ENCODE results near the gene BCAS3.

BCAS3 gene

DNA sequence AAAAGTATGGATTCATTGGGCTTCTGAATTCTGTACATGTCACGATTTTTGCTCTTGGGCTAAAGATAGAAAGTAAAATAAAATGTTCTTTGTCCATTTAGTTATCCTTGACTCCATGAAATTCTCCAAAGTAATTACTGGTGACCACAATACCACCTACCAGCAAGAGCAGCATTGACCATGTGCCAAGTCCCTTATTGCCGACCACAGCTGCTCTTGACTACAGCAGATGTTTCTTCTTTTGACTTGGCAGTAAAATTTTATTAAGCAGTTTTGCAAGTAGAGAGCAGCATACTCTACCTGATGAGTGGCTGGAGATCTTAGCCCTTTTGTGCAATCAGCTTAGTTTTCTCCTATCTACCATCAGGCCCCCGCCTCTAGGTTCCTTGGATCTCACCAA is 569.8 kb downstream of the BCAS3 start:
- Histone ChIP-seq H3K36me3 (ENCODE audit: control insufficient read depth, insufficient read depth, low read length) (no peaks in the 10 kb centered on the region), H3K9me3 (ENCODE audit: control insufficient read depth, low read length) (no peaks in the 10 kb centered on the region), H3K27ac (ENCODE audit: insufficient read depth, low read length, poor library complexity, severe bottlenecking) (no peak overlapping the region), H3K4me3 (ENCODE audit: insufficient read depth, low read depth, low read length, poor library complexity, severe bottlenecking) (no peak overlapping the region), H3K27me3 (replicated peaks; ENCODE audit: control insufficient read depth, insufficient read depth, low read length, poor library complexity, severe bottlenecking) (no peaks in the 10 kb centered on the region), H3K4me1 (ENCODE audit: control insufficient read depth, insufficient read depth, low read length, poor library complexity, severe bottlenecking) (no peaks in the 10 kb centered on the region)
- DNase-seq, result no peak

DNA sequence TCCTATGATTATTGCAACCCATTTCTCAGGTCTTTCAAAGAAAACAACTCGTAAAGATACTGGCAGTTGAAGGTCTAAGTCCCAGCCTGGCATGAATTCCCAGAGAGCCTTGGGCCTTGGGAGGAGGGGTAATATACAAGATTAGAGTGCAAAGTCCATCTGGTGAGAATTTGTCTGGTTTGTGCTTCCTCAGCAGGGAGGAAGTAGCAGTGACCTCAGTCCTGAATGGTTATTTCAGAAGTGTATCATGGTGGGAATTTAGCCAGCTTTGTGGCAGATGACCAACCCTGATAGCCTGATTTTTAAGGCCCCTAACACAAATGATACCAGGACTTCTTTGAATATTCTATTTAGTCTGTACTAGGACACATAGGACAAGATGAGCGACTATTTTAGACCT is 570.7 kb downstream of the BCAS3 start:
- no peaks in the 10 kb centered on the region for H3K4me1 ChIP-seq (ENCODE audit: control insufficient read depth, insufficient read depth, low read length, poor library complexity, severe bottlenecking)
- DNase-seq, result no peak
- no peak overlapping the region for H3K27ac ChIP-seq (ENCODE audit: insufficient read depth, low read length, poor library complexity, severe bottlenecking)

DNA sequence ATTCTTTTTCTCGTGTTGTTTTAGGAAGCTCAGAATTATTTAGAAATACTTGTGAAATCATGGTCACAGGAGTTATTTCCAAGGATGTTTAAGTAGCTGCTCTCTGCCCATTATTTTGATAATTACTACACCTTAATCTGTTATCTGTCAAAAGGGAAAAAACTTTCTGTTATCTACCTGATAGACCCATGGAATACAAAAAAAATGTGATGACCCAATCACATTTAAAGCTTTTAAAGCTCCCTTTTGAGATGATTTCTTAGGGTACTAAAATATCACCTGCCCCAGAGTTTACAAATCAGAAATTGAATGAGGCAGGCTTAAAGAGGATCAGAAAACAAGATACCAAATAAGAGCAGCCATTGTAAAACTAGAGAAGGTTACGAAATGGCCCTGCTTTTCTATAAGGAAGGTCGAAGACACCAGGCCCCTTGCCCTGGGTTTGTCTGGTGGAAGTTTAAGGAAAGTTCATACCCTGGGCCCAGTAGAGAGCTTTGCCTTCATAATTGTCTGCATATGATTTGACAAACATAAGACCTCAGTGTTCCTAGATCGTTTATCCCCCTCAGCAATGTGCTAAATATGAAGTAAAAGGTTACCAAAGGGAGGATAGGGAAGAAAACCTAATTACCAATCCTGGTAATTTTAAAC is 572.1 kb downstream of the BCAS3 start:
- DNase-seq, result no peak
- H3K27me3 ChIP-seq (replicated peaks; ENCODE audit: control insufficient read depth, insufficient read depth, low read length, poor library complexity, severe bottlenecking), result no peaks in the 10 kb centered on the region
- no peak overlapping the region for H3K27ac ChIP-seq (ENCODE audit: insufficient read depth, low read length, poor library complexity, severe bottlenecking)
- no peak overlapping the region for H3K4me3 ChIP-seq (ENCODE audit: insufficient read depth, low read depth, low read length, poor library complexity, severe bottlenecking)
- no peaks in the 10 kb centered on the region for H3K9me3 ChIP-seq (ENCODE audit: control insufficient read depth, low read length)
- H3K4me1 ChIP-seq (ENCODE audit: control insufficient read depth, insufficient read depth, low read length, poor library complexity, severe bottlenecking), result no peaks in the 10 kb centered on the region
- no peaks in the 10 kb centered on the region for H3K36me3 ChIP-seq (ENCODE audit: control insufficient read depth, insufficient read depth, low read length)

More for the DNA sequence above, 570.7 kb downstream of the BCAS3 start:
- Histone ChIP-seq H3K36me3 (ENCODE audit: control insufficient read depth, insufficient read depth, low read length) (no peaks in the 10 kb centered on the region), H3K27me3 (replicated peaks; ENCODE audit: control insufficient read depth, insufficient read depth, low read length, poor library complexity, severe bottlenecking) (no peaks in the 10 kb centered on the region), H3K4me3 (ENCODE audit: insufficient read depth, low read depth, low read length, poor library complexity, severe bottlenecking) (no peak overlapping the region), H3K9me3 (ENCODE audit: control insufficient read depth, low read length) (no peaks in the 10 kb centered on the region)

DNA sequence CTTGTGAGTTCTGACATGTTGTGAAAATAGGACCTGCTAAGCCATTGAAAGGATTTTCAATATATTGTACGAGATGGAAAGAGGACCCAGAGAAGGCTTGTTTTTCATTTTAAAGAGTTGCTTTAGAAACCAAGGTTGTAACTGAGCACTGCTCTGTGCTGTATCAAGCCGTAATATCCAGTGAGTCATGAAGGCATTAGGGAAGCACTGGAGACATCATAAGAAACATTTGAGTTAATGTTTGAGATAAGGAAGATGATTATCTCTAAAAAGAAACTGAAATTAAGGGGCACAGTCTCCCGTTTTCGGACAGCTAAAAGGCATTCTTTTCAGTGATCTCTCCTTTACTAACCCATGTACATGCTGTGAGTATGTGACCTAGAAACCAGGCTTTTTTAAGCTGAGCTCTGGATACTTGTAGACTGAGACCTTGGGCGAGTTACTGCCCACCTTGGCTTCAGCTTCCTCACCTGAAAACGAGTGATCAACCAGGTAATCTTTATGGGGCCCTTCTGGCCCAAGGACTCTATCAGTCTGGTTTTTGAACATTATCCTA is 572.8 kb downstream of the BCAS3 start:
- no peak overlapping the region for H3K4me3 ChIP-seq (ENCODE audit: insufficient read depth, low read depth, low read length, poor library complexity, severe bottlenecking)
- no peak for DNase-seq
- H3K27ac ChIP-seq (ENCODE audit: insufficient read depth, low read length, poor library complexity, severe bottlenecking), result no peak overlapping the region
- H3K4me1 ChIP-seq (ENCODE audit: control insufficient read depth, insufficient read depth, low read length, poor library complexity, severe bottlenecking), result no peaks in the 10 kb centered on the region
- no peaks in the 10 kb centered on the region for H3K36me3 ChIP-seq (ENCODE audit: control insufficient read depth, insufficient read depth, low read length)
- no peaks in the 10 kb centered on the region for H3K27me3 ChIP-seq (replicated peaks; ENCODE audit: control insufficient read depth, insufficient read depth, low read length, poor library complexity, severe bottlenecking)
- no peaks in the 10 kb centered on the region for H3K9me3 ChIP-seq (ENCODE audit: control insufficient read depth, low read length)

DNA sequence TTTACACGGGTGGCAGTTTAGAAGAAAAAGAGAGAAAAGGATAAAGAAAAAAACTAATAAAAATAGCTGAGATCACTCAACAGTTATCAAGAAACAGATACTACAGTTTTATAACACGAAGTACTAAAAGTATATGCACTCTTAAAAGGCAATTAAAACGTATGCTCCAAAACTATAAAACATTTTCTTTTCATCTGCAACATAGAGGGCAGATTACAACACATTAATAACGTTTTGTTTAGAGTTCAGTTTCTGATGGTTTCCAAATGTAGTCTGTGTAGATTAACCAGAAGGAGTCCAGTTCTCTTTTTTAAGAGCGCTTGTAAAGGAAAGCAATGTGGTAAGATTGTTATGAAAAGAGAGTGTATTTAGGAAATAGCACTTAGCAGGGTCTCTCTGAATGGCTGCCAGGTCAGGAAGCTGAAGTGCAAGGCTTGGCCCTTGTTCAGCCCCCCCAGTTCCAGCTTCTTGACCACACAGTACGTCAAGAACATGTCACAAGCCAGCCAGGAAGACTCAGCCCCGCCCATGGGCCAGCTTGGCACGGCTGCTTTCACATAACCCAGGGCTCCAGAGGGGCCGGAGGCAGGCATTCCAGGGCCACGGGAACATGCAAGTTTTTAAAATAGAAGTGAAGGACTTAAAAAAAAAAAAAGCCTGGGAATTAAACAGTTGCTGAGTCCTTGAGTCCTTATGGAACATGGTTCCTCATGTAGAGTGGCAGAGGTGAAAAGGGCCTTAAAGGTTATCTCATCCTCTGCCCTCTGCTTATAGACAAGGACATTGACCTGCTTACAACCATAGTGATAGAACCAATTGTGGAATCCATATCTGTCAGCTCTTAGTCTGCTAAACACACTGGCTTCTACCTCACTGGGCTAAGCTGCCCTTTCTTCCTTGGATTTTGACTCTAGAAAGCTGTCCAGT is 574.6 kb downstream of the BCAS3 start:
- Histone ChIP-seq H3K4me3 (ENCODE audit: insufficient read depth, low read depth, low read length, poor library complexity, severe bottlenecking) (no peak overlapping the region), H3K4me1 (ENCODE audit: control insufficient read depth, insufficient read depth, low read length, poor library complexity, severe bottlenecking) (no peaks in the 10 kb centered on the region), H3K9me3 (ENCODE audit: control insufficient read depth, low read length) (no peaks in the 10 kb centered on the region), H3K36me3 (ENCODE audit: control insufficient read depth, insufficient read depth, low read length) (no peaks in the 10 kb centered on the region), H3K27ac (ENCODE audit: insufficient read depth, low read length, poor library complexity, severe bottlenecking) (no peak overlapping the region), H3K27me3 (replicated peaks; ENCODE audit: control insufficient read depth, insufficient read depth, low read length, poor library complexity, severe bottlenecking) (no peaks in the 10 kb centered on the region)
- no peak for DNase-seq

DNA sequence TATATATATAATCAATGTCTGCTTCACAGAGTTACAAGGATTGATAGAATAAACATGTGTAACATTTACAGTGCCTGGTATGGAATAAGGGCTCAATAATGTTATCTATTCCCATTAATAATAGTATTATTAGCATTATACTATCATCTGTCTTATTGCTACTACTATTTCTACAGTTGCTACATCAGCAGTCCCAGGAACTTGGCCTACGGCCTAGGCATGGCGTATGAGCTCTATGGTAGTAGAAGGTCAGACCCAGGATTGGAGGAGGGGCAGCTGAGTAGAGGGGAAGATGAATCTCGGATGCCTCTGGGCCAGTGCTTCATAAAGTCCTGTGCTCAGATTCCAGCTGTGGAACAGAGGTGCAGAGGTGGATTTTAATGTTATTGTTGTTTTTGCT is 575.7 kb downstream of the BCAS3 start:
- no peak overlapping the region for H3K27ac ChIP-seq (ENCODE audit: insufficient read depth, low read length, poor library complexity, severe bottlenecking)
- no peak overlapping the region for H3K4me3 ChIP-seq (ENCODE audit: insufficient read depth, low read depth, low read length, poor library complexity, severe bottlenecking)
- H3K36me3 ChIP-seq (ENCODE audit: control insufficient read depth, insufficient read depth, low read length), result no peaks in the 10 kb centered on the region
- H3K4me1 ChIP-seq (ENCODE audit: control insufficient read depth, insufficient read depth, low read length, poor library complexity, severe bottlenecking), result no peaks in the 10 kb centered on the region
- H3K9me3 ChIP-seq (ENCODE audit: control insufficient read depth, low read length), result no peaks in the 10 kb centered on the region
- no peak for DNase-seq
- no peaks in the 10 kb centered on the region for H3K27me3 ChIP-seq (replicated peaks; ENCODE audit: control insufficient read depth, insufficient read depth, low read length, poor library complexity, severe bottlenecking)

DNA sequence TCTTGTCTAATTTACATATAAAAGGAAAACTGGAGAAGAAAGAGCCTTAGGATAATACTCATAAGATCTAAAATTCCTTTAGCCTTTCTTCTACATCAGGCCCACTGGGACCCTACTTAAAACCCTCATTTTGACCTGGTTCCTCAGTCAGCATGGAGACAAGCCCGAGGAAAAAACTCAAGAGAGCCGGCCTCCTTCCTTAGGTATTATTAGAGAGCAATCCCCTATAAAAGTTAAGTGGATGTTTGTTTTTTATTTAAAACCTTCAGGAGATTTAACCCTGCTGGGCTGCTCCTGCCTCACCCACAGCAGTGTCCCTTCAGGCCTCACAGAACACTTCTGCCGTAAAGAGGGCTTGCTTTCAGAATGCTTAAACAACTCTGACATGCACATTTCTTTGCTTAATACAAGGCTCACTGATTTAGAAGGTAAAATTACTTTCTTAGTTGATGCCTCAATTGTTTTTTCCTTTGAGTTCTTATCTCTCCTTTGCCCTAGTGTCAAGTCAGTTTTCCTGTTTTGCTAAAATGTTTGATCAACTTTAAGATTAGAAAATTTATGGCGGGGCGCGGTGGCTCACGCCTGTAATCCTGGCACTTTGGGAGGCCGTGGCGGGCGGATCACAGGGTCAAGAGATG is 576.4 kb downstream of the BCAS3 start:
- no peak overlapping the region for H3K27ac ChIP-seq (ENCODE audit: insufficient read depth, low read length, poor library complexity, severe bottlenecking)
- no peaks in the 10 kb centered on the region for H3K4me1 ChIP-seq (ENCODE audit: control insufficient read depth, insufficient read depth, low read length, poor library complexity, severe bottlenecking)
- H3K9me3 ChIP-seq (ENCODE audit: control insufficient read depth, low read length), result no peaks in the 10 kb centered on the region
- H3K27me3 ChIP-seq (replicated peaks; ENCODE audit: control insufficient read depth, insufficient read depth, low read length, poor library complexity, severe bottlenecking), result no peaks in the 10 kb centered on the region
- DNase-seq, result no peak
- H3K4me3 ChIP-seq (ENCODE audit: insufficient read depth, low read depth, low read length, poor library complexity, severe bottlenecking), result no peak overlapping the region
- no peaks in the 10 kb centered on the region for H3K36me3 ChIP-seq (ENCODE audit: control insufficient read depth, insufficient read depth, low read length)

DNA sequence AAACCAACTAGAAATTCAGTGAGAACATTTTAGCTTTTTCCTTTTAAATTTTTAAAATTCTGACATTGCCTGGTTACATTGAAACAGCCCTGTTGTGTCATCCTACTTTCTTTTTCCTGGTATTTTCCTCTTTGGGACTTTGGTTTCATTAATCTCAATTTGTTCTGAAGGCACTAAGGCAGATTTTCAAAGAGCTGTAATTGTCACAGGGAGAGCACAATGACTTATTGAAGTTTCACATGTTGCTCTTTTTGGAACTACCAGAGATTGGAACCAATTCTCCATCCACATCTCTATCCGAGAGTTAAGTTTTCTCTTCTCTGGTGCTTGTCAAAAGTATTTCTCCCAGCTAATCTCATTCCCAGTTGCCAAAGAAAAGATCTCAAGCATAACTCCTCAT is 577.3 kb downstream of the BCAS3 start:
- H3K4me1 ChIP-seq (ENCODE audit: control insufficient read depth, insufficient read depth, low read length, poor library complexity, severe bottlenecking), result no peaks in the 10 kb centered on the region
- no peaks in the 10 kb centered on the region for H3K9me3 ChIP-seq (ENCODE audit: control insufficient read depth, low read length)
- H3K36me3 ChIP-seq (ENCODE audit: control insufficient read depth, insufficient read depth, low read length), result no peaks in the 10 kb centered on the region
- no peak overlapping the region for H3K4me3 ChIP-seq (ENCODE audit: insufficient read depth, low read depth, low read length, poor library complexity, severe bottlenecking)
- H3K27ac ChIP-seq (ENCODE audit: insufficient read depth, low read length, poor library complexity, severe bottlenecking), result no peak overlapping the region
- no peaks in the 10 kb centered on the region for H3K27me3 ChIP-seq (replicated peaks; ENCODE audit: control insufficient read depth, insufficient read depth, low read length, poor library complexity, severe bottlenecking)
- no peak for DNase-seq

DNA sequence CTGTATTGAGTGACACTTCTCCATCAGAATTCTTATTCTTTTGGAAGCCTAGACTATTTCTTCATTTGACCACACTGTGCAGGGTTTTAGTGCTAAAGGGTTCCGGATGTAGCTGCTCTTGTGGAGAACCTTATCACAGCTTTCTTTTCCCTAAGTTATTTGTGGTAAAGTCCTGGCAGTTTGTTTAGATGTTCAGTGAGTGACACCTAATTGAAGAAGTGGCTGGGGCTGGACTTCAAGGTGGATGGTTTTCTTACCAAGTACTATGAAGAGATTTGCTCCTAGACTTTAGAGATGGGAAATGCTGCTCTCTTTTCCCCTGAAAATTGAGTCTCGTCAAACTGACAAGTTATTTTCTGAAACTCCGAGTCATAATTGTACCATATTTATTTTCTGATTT is 578.0 kb downstream of the BCAS3 start:
- Histone ChIP-seq H3K4me1 (ENCODE audit: control insufficient read depth, insufficient read depth, low read length, poor library complexity, severe bottlenecking) (no peaks in the 10 kb centered on the region), H3K36me3 (ENCODE audit: control insufficient read depth, insufficient read depth, low read length) (no peaks in the 10 kb centered on the region), H3K27ac (ENCODE audit: insufficient read depth, low read length, poor library complexity, severe bottlenecking) (no peak overlapping the region), H3K4me3 (ENCODE audit: insufficient read depth, low read depth, low read length, poor library complexity, severe bottlenecking) (no peak overlapping the region), H3K9me3 (ENCODE audit: control insufficient read depth, low read length) (no peaks in the 10 kb centered on the region), H3K27me3 (replicated peaks; ENCODE audit: control insufficient read depth, insufficient read depth, low read length, poor library complexity, severe bottlenecking) (no peaks in the 10 kb centered on the region)
- no peak for DNase-seq

DNA sequence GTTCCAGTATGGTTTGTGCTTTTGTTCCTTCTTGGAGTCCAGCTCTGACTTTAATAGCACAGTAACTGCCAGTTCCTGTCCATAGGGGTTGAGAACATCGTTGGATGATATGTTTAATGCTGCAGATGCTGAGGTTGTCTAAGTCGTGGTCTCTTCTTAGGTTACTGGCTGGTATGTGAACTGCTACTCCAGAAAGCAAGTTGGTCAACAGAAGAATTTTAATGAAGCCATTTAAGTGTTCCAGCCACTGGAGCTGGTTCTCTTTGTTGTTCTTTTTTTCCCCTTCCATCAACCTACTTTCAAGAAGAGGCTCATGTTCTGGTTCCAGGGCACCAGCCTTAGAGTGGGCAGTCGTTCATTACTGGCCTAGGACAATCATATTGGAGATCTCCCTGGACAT is 581.7 kb downstream of the BCAS3 start:
- H3K27ac ChIP-seq (ENCODE audit: insufficient read depth, low read length, poor library complexity, severe bottlenecking), result no peak overlapping the region

More for the DNA sequence above, 581.7 kb downstream of the BCAS3 start:
- no peak for DNase-seq
- H3K4me1 ChIP-seq (ENCODE audit: control insufficient read depth, insufficient read depth, low read length, poor library complexity, severe bottlenecking), result no peaks in the 10 kb centered on the region
- no peaks in the 10 kb centered on the region for H3K9me3 ChIP-seq (ENCODE audit: control insufficient read depth, low read length)
- no peaks in the 10 kb centered on the region for H3K27me3 ChIP-seq (replicated peaks; ENCODE audit: control insufficient read depth, insufficient read depth, low read length, poor library complexity, severe bottlenecking)
- no peaks in the 10 kb centered on the region for H3K36me3 ChIP-seq (ENCODE audit: control insufficient read depth, insufficient read depth, low read length)
- no peak overlapping the region for H3K4me3 ChIP-seq (ENCODE audit: insufficient read depth, low read depth, low read length, poor library complexity, severe bottlenecking)

Measured in effector memory CD4-positive, alpha-beta T cell (primary cell).